Measurements from ENCODE around the gene HOXA10. TPM values are rescaled to one million over a fixed set of nuclear protein-coding genes. Genes with fewer than 3 reads are reported as not detected.

Gene HOXA10
- total and polyA plus RNA-seq, 2 experiments from 2014 or later: not detected

GRCh38 chr7:27169658-27170425 lies 4.3 kb downstream of the HOXA10 start:
- no peaks in the 10 kb centered on the region for H3K9me3 ChIP-seq (ENCODE audit: low read depth)
- H3K36me3 ChIP-seq: no peaks in the 10 kb centered on the region
- H3K27me3 ChIP-seq: peaks cover 100% of the 10 kb centered on the region
- no peak for DNase-seq (ENCODE audit: low read depth in 1 of 2, low spot score in 1 of 2)
- H3K4me1 ChIP-seq (ENCODE audit: low read depth): peaks cover 3% of the 10 kb centered on the region
- H3K4me3 ChIP-seq: no peak overlapping the region
- no peak overlapping the region for H3K27ac ChIP-seq
- no peak for TF ChIP-seq CTCF (IDR thresholded peaks at IDR 0.05; ENCODE audit: low read depth, low read length)

DNA sequence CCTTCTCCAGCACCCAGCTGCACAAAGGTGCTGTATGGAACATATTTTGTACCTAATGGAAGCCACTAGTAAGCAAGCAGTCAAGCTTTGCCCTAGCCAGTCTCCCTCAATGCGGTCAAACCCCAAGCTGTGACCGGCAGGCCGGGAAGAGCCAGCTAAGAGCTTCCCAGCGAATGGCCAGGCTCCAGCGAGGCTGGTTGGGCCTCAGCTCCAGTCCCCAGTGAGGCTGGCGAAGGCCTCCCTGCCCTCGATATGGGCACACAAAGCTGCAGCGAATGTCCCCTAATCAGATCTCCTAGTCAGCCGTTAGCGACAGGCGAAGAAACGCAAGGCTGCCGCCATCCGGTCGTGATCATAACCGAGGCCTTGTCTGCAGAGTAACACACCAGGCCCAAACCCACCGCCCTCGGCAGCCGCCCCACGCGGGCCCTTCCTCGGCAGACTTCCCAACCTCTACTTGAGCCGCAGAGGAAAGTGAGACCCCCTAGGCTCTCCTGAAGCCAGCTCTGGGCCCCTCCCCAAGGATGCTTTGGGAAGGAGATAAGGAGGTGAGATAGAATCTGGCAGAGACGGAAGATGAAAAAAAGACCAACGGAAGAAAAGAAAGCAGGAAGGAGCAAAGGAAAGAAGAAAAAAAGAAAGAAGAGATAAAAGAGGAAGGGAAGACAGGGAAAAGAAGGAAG lies 5.7 kb downstream of the HOXA10 start:
- Histone ChIP-seq H3K4me1 (ENCODE audit: low read depth) (peaks cover 3% of the 10 kb centered on the region), H3K36me3 (no peaks in the 10 kb centered on the region), H3K4me3 (no peak overlapping the region), H3K27ac (no peak overlapping the region), H3K27me3 (peaks cover 100% of the 10 kb centered on the region), H3K9me3 (ENCODE audit: low read depth) (no peaks in the 10 kb centered on the region)
- no peak for TF ChIP-seq CTCF (IDR thresholded peaks at IDR 0.05; ENCODE audit: low read depth, low read length)
- no peak for DNase-seq (ENCODE audit: low read depth in 1 of 2, low spot score in 1 of 2)

- no peaks in the 10 kb centered on the region for H3K36me3 ChIP-seq
- H3K27me3 ChIP-seq: peaks cover 100% of the 10 kb centered on the region
- no peak for TF ChIP-seq CTCF (IDR thresholded peaks at IDR 0.05; ENCODE audit: low read depth, low read length)
- H3K4me3 ChIP-seq: no peak overlapping the region
- DNase-seq (ENCODE audit: low read depth in 1 of 2, low spot score in 1 of 2): no peak
- H3K27ac ChIP-seq: no peak overlapping the region
- H3K4me1 ChIP-seq (ENCODE audit: low read depth): peaks cover 3% of the 10 kb centered on the region
- no peaks in the 10 kb centered on the region for H3K9me3 ChIP-seq (ENCODE audit: low read depth)
These were observed 6.2 kb downstream of the HOXA10 start for GRCh38 chr7:27167916-27168264.

DNA sequence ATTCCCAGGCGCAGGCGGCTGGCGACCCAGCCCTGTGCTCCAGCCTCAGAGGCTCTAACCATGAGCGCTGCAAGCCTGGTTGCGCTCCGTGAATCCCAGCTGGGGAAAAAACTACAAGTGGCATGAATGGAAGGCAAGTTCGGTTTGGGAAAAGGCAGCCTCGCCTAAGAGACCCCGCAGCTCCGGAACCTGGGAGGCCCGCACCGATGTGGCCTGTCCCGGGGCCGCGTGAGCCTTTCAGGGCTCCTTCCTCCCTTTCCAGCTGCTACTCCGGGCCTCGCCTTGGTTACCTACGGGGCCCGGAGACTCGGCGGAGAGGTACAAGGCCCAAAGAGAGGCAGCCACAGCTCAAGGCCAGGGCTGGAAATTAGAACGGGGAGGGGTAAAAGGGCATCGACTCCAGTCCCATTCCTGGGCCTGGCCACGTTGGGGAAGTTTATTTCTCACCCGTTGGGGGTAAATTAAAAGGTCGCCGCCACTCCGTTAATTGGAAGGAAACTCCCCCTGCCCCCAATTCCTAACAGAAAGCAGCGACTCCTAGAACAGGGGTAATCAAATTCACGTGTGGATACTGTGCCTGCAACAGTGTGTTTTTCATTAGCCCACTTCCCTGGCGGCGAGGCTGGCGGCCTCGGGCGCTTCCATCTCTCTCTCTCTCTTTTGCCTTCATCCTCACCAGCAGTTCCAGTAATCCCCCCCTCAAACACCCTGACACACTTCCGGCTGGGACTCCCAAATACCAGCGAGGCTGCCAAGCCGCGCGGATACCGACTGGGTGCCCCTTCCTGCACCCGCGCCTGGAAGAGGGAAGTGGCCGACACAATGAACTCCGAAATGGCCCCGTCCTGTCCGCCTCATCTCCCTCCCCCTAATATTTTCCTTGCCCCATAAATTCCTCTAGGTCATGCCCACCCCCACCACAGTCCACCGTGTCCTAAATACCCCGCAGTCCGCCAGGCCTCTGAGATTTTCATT lies 7.3 kb downstream of the HOXA10 start:
- TF ChIP-seq CTCF (IDR thresholded peaks at IDR 0.05; ENCODE audit: low read depth, low read length): no peak
- peaks cover 3% of the 10 kb centered on the region for H3K4me1 ChIP-seq (ENCODE audit: low read depth)
- H3K27ac ChIP-seq: no peak overlapping the region
- H3K9me3 ChIP-seq (ENCODE audit: low read depth): no peaks in the 10 kb centered on the region
- no peak for DNase-seq (ENCODE audit: low read depth in 1 of 2, low spot score in 1 of 2)
- no peaks in the 10 kb centered on the region for H3K36me3 ChIP-seq
- H3K4me3 ChIP-seq: no peak overlapping the region
- peaks cover 100% of the 10 kb centered on the region for H3K27me3 ChIP-seq

DNA sequence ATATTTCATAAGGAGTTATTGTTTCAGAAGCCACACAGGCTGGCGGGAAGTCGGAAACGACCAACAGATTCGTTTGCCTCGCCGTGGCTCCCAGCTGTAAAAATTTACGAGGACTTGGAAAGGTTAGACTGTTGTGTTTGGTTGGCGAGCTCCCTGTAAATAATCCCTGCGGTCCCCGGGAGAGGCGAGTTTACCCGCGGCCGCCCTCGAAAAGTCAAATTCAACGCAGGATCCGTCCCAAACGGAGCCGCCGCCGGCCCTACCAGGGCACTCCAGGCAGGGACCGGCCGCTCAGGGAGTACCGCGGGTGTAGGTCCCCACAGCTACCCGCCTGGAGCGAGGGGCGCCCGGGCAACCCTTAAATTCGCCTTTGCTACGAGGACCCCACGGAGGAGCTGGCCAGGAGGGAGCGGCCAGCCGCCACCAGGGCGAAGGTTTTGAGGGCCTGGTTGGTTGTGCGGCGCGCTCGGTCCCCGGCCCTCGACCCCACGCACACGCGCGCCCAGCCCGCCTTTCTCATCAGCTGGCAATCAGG lies 8.1 kb downstream of the HOXA10 start:
- no peaks in the 10 kb centered on the region for H3K9me3 ChIP-seq (ENCODE audit: low read depth)
- no peak overlapping the region for H3K4me3 ChIP-seq
- TF ChIP-seq CTCF (IDR thresholded peaks at IDR 0.05; ENCODE audit: low read depth, low read length): no peak
- no peaks in the 10 kb centered on the region for H3K36me3 ChIP-seq
- no peak overlapping the region for H3K27ac ChIP-seq
- H3K4me1 ChIP-seq (ENCODE audit: low read depth): peaks cover 3% of the 10 kb centered on the region
- peaks cover 100% of the 10 kb centered on the region for H3K27me3 ChIP-seq
- no peak for DNase-seq (ENCODE audit: low read depth in 1 of 2, low spot score in 1 of 2)
